NT2/D1 (cell line): Measurements from ENCODE around the gene SYNPR.

ENCODE experiments used
- SUZ12 ChIP-seq: IDR thresholded peaks from 2 replicates; pipeline ENCODE4 v1.6.1; 2011; ENCODE audit not compliant: insufficient read length, insufficient read depth; ENCODE audit errors: extremely low read depth
- YY1 ChIP-seq: IDR thresholded peaks from 2 replicates; pipeline ENCODE4 v1.6.1; 2011; ENCODE audit not compliant: insufficient read length, insufficient read depth

- TF ChIP-seq SUZ12 (no peak), YY1 (no peak)
These were observed 25.1 kb downstream of the SYNPR start for GRCh38 chr3:63303238-63303637.
